HepG2 (cell line): ENCODE measurements around the gene ARFGAP2. TPM values are rescaled to one million over a fixed set of nuclear protein-coding genes. Genes with fewer than 3 reads are reported as not detected.

Source experiments
- ATAC-seq: fragments of 200-7000 bp; cut with Tn5 transposase; 3 replicates; pipeline ENCODE4 v1.9.1; 2020; ENCODE audit warnings: mild to moderate bottlenecking, moderate library complexity
- BruUV-seq: library from RNA; stranded (reverse); fragments of 400-500 nt; replicated peaks from 2 replicates; lab custom pipeline; 2021; lab: Mats Ljungman, UMichigan
- CTCF ChIA-PET: fragments of 300-600 bp; formaldehyde crosslinking; extraction: SDS; loops from one replicate; lab custom pipeline; 2021; ENCODE audit warnings: low total read pairs, inconsistent platforms, low intra/inter-chr PET ratio; lab: Yijun Ruan, JAX
- POLR2A ChIA-PET: fragments of 350-600 bp; sonication (Branson Sonifier 250); formaldehyde crosslinking; loops from one replicate; lab custom pipeline; 2020; ENCODE audit warnings: antibody characterized with exemption, inconsistent platforms; lab: Yijun Ruan, JAX
- DNase-seq: peaks from one replicate; pipeline ENCODE4 v3.0.0-alpha.2; 2015; ENCODE audit warnings: low spot score
- FAIRE-seq: peaks from 3 replicates; lab custom pipeline; 2011; peaks lifted over from hg19 to GRCh38; lab: Jason Lieb, UNC
- H2AFZ ChIP-seq: one replicate; pipeline ENCODE4 v1.6.1; 2011; ENCODE audit warnings: low read length, inconsistent platforms
- H3K27ac ChIP-seq: fragments of 300-600 bp; 3 replicates; pipeline ENCODE4 v1.8.0; 2011; ENCODE audit warnings: mixed run types, mild to moderate bottlenecking, mixed read lengths, low read length, inconsistent platforms; ENCODE audit not compliant: insufficient read depth; ENCODE audit errors: extremely low read length
- H3K27me3 ChIP-seq, 2 experiments: fragments of 200-600 bp in 1 of 2; 2 replicates in 1 of 2; 3 replicates in 1 of 2; pipeline versions ENCODE4 v1.6.0 to v1.8.0; 2011; ENCODE audit warnings: low read length in 2 of 2, mild to moderate bottlenecking in 2 of 2, moderate library complexity in 2 of 2, inconsistent platforms in 1 of 2; ENCODE audit not compliant: insufficient read depth in 2 of 2, control insufficient read depth in 1 of 2
- H3K36me3 ChIP-seq, 2 experiments: fragments of 200-600 bp in 1 of 2; replicated peaks in 1 of 2; 2 replicates in 1 of 2; 3 replicates in 1 of 2; pipeline versions ENCODE4 v1.5.1 to v1.8.0; 2011; ENCODE audit warnings: low read length in 2 of 2, inconsistent platforms in 1 of 2; ENCODE audit not compliant: insufficient read depth in 2 of 2, control insufficient read depth in 1 of 2
- H3K4me1 ChIP-seq: 2 replicates; pipeline ENCODE4 v1.5.1; 2012; ENCODE audit warnings: low read length, inconsistent platforms; ENCODE audit not compliant: insufficient read depth
- H3K4me2 ChIP-seq: 2 replicates; pipeline ENCODE4 v1.6.0; 2011; ENCODE audit warnings: low read depth, low read length, inconsistent platforms
- H3K4me3 ChIP-seq, 3 experiments: fragments of 200-600 bp in 1 of 3; sonication (generic), shearing (Covaris generic) in 1 of 3; replicated peaks in 1 of 3; 2 replicates each; pipeline ENCODE4 v1.5.1; 2011 to 2016; ENCODE audit warnings: low read length in 3 of 3, inconsistent platforms in 2 of 3, low read depth in 2 of 3, mild to moderate bottlenecking in 2 of 3, control low read depth in 1 of 3, mixed read lengths in 1 of 3; ENCODE audit not compliant: insufficient read depth in 1 of 3
- H3K79me2 ChIP-seq: one replicate; pipeline ENCODE4 v1.6.1; 2011; ENCODE audit warnings: low read length, inconsistent platforms; ENCODE audit not compliant: insufficient read depth
- H3K9ac ChIP-seq: 2 replicates; pipeline ENCODE4 v1.6.0; 2011; ENCODE audit warnings: mild to moderate bottlenecking, low read depth, low read length, inconsistent platforms; ENCODE audit not compliant: insufficient read depth
- H3K9me3 ChIP-seq: 2 replicates; pipeline ENCODE4 v1.5.1; 2012; ENCODE audit warnings: mild to moderate bottlenecking, low read length
- H4K20me1 ChIP-seq: 2 replicates; pipeline ENCODE4 v1.6.0; 2011; ENCODE audit warnings: inconsistent platforms, mild to moderate bottlenecking, low read length, moderate library complexity; ENCODE audit not compliant: insufficient read depth
- JUN ChIP-seq: sonication (generic); formaldehyde crosslinking; IDR thresholded peaks from 2 replicates; pipeline ENCODE4 v1.4.0; 2020; ENCODE audit warnings: mild to moderate bottlenecking, missing genetic modification reagents
- RBAK ChIP-seq: sonication (generic); formaldehyde crosslinking; IDR thresholded peaks from 2 replicates; pipeline ENCODE4 v1.5.1; 2020; ENCODE audit warnings: mild to moderate bottlenecking, missing genetic modification reagents
- REXO4 ChIP-seq: sonication (generic); formaldehyde crosslinking; IDR thresholded peaks from 2 replicates; pipeline ENCODE4 v1.8.0; 2022; ENCODE audit warnings: missing genetic modification reagents, mild to moderate bottlenecking, borderline replicate concordance
- SNRNP70 ChIP-seq: fragments of 200-400 bp; formaldehyde crosslinking; IDR thresholded peaks from 2 replicates; pipeline ENCODE4 v1.6.1; 2017; ENCODE audit warnings: mild to moderate bottlenecking, low read depth, low read length, moderate library complexity
- TRIM24 ChIP-seq: sonication (generic); formaldehyde crosslinking; IDR thresholded peaks from 2 replicates; pipeline ENCODE4 v1.8.0; 2022; ENCODE audit warnings: mild to moderate bottlenecking, missing genetic modification reagents
- ZFP36L1 ChIP-seq: sonication (generic); formaldehyde crosslinking; IDR thresholded peaks from 2 replicates; pipeline ENCODE4 v1.8.0; 2022; ENCODE audit warnings: mild to moderate bottlenecking, missing genetic modification reagents, moderate library complexity
- ZMAT3 ChIP-seq: sonication (generic); formaldehyde crosslinking; conservative IDR thresholded peaks from 2 replicates; pipeline ENCODE4 v1.7.0; 2021; ENCODE audit warnings: missing genetic modification reagents
- ZNF749 ChIP-seq: sonication (generic); formaldehyde crosslinking; IDR thresholded peaks from 2 replicates; pipeline ENCODE4 v1.8.0; 2022; ENCODE audit warnings: mild to moderate bottlenecking, missing genetic modification reagents, moderate library complexity, borderline replicate concordance
- ZNF773 ChIP-seq: sonication (generic); formaldehyde crosslinking; IDR thresholded peaks from 2 replicates; pipeline ENCODE4 v1.4.0; 2020; ENCODE audit warnings: missing genetic modification reagents, borderline replicate concordance
- WGBS: methylation state at CpG from one replicate; pipeline ENCODE4 v1.1.6; 2017; ENCODE audit warnings: low lambda C conversion rate; 5-methylcytosine and 5-hydroxymethylcytosine counted together
- in situ Hi-C: cut with HindIII; loops from 2 replicates; pipeline ENCODE4 v1.10.0; 2017; ENCODE audit warnings: low pct_unique_long_range_greater_than_20kb; ENCODE audit not compliant: extremely low pct_ligation_motif_present
- intact Hi-C: fragments of 100-400 bp; cut with micrococcal nuclease; formaldehyde crosslinking; loops from one replicate; pipeline ENCODE4 v1.10.0; 2022; ENCODE audit not compliant: unreplicated experiment
- polyA plus RNA-seq, 8 experiments: library from polyadenylated mRNA; depleted of rRNA in 3 of 8; stranded (reverse) in 7 of 8; unstranded in 1 of 8; fragments of >200 nt; fragmentation: Illumina TruSeq in 4 of 8; extraction: Trizol in 4 of 8; gene quantifications; 2 replicates each; pipeline versions ENCODE4 v1.2.1 to v1.2.3, GENCODE V29; 2011 to 2016; ENCODE audit warnings: low read depth in 4 of 8, missing spikeins in 1 of 8, mixed read lengths in 1 of 8; ENCODE audit not compliant: insufficient read depth in 1 of 8
- total RNA-seq, 5 experiments: library from RNA; depleted of rRNA; stranded (reverse); fragments of >200 nt; fragmentation: Illumina TruSeq; extraction: Trizol; gene quantifications; 2 replicates each; pipeline ENCODE4 v1.2.3, GENCODE V29; 2016; ENCODE audit warnings: low read depth in 1 of 5
- TF ChIP-seq, protein P1 (sequence below): sonication (generic); formaldehyde crosslinking; IDR thresholded peaks from 2 replicates; pipeline ENCODE4 v1.9.0; 2022; ENCODE audit warnings: low read depth, missing genetic modification reagents
- TF ChIP-seq, protein P2 (sequence below): sonication (generic); formaldehyde crosslinking; IDR thresholded peaks from 2 replicates; pipeline ENCODE4 v1.8.0; 2022; ENCODE audit warnings: mild to moderate bottlenecking, missing genetic modification reagents, moderate library complexity
- TF ChIP-seq, protein P3 (sequence below): sonication (generic); formaldehyde crosslinking; IDR thresholded peaks from 2 replicates; pipeline ENCODE4 v1.8.1; 2023; ENCODE audit warnings: mild to moderate bottlenecking, missing genetic modification reagents
- TF ChIP-seq, protein P4 (sequence below): sonication (generic); formaldehyde crosslinking; IDR thresholded peaks from 2 replicates; pipeline ENCODE4 v1.4.0; 2020; ENCODE audit warnings: missing genetic modification reagents, borderline replicate concordance
- TF ChIP-seq, protein P5 (sequence below): IDR thresholded peaks from 2 replicates; pipeline ENCODE4 v1.6.1; 2016; ENCODE audit warnings: mild to moderate bottlenecking

Gene ARFGAP2
- total and polyA plus RNA-seq, 2 of the 13 experiments (the other 11 are each of a cell fraction or from before 2014, with no cell fraction given) = 32.3 to 75.3 TPM

DNA sequence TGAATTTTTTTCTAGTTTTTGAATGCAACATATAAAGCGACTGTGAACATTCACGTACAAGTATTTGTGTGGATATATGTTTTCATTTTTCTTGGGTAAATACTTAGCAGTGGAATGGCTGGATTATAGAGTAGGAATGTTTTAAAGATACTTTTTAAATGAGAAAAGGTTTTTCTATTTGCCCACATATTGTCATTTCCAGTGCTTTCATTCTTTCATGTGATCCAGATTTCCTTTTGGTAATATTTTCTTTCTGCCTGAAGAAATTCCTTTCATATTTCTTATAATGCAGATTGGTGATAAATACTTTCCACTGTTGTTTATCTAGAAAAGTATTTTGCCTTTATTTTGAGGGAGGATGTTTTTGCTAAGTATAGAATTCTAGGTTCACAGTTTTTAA, 46.0 kb upstream of the ARFGAP2 start:
- no peak for DNase-seq
- ChIA-PET POLR2A (no interaction called here), CTCF (no interaction called here)
- peaks cover 13% of the 10 kb centered on the region for H4K20me1 ChIP-seq
- H3K79me2 ChIP-seq = peaks cover 20% of the 10 kb centered on the region
- ATAC-seq = no peak
- no peaks in the 10 kb centered on the region for H3K27me3 ChIP-seq
- WGBS = 100% methylated on average over 2 of the region's 2 CpGs
- no peak overlapping the region for H3K9ac ChIP-seq
- FAIRE-seq = no peak
- intact Hi-C loops = no loop called here
- H3K4me1 ChIP-seq = peaks cover 30% of the 10 kb centered on the region
- H3K27ac ChIP-seq = no peak overlapping the region
- peaks cover 5 to 27% of the 10 kb centered on the region in 2 experiments for H3K36me3 ChIP-seq
- H2AFZ ChIP-seq = no peak overlapping the region
- no TSS peak for BruUV-seq
- H3K9me3 ChIP-seq = no peaks in the 10 kb centered on the region
- H3K4me2 ChIP-seq = no peak overlapping the region
- H3K4me3 ChIP-seq = no peak overlapping the region
- in situ Hi-C loops = no loop called here
- TF ChIP-seq, protein P1, sequence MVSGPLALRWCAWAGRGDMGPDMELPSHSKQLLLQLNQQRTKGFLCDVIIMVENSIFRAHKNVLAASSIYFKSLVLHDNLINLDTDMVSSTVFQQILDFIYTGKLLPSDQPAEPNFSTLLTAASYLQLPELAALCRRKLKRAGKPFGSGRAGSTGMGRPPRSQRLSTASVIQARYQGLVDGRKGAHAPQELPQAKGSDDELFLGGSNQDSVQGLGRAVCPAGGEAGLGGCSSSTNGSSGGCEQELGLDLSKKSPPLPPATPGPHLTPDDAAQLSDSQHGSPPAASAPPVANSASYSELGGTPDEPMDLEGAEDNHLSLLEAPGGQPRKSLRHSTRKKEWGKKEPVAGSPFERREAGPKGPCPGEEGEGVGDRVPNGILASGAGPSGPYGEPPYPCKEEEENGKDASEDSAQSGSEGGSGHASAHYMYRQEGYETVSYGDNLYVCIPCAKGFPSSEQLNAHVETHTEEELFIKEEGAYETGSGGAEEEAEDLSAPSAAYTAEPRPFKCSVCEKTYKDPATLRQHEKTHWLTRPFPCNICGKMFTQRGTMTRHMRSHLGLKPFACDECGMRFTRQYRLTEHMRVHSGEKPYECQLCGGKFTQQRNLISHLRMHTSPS (CRISPR knock-in tag) = no peak
- TF ChIP-seq, protein P2, sequence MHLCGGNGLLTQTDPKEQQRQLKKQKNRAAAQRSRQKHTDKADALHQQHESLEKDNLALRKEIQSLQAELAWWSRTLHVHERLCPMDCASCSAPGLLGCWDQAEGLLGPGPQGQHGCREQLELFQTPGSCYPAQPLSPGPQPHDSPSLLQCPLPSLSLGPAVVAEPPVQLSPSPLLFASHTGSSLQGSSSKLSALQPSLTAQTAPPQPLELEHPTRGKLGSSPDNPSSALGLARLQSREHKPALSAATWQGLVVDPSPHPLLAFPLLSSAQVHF (CRISPR knock-in tag) = no peak
- TF ChIP-seq RBAK (CRISPR knock-in tag) (no peak), ZNF773 (no peak), REXO4 (CRISPR knock-in tag) (no peak), ZNF749 (CRISPR knock-in tag) (no peak), JUN (CRISPR knock-in tag) (no peak), ZMAT3 (no peak), SNRNP70 (no peak), ZFP36L1 (no peak), TRIM24 (CRISPR knock-in tag) (no peak)
- TF ChIP-seq, protein P3, sequence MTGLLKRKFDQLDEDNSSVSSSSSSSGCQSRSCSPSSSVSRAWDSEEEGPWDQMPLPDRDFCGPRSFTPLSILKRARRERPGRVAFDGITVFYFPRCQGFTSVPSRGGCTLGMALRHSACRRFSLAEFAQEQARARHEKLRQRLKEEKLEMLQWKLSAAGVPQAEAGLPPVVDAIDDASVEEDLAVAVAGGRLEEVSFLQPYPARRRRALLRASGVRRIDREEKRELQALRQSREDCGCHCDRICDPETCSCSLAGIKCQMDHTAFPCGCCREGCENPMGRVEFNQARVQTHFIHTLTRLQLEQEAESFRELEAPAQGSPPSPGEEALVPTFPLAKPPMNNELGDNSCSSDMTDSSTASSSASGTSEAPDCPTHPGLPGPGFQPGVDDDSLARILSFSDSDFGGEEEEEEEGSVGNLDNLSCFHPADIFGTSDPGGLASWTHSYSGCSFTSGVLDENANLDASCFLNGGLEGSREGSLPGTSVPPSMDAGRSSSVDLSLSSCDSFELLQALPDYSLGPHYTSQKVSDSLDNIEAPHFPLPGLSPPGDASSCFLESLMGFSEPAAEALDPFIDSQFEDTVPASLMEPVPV = no peak
- TF ChIP-seq, protein P4, sequence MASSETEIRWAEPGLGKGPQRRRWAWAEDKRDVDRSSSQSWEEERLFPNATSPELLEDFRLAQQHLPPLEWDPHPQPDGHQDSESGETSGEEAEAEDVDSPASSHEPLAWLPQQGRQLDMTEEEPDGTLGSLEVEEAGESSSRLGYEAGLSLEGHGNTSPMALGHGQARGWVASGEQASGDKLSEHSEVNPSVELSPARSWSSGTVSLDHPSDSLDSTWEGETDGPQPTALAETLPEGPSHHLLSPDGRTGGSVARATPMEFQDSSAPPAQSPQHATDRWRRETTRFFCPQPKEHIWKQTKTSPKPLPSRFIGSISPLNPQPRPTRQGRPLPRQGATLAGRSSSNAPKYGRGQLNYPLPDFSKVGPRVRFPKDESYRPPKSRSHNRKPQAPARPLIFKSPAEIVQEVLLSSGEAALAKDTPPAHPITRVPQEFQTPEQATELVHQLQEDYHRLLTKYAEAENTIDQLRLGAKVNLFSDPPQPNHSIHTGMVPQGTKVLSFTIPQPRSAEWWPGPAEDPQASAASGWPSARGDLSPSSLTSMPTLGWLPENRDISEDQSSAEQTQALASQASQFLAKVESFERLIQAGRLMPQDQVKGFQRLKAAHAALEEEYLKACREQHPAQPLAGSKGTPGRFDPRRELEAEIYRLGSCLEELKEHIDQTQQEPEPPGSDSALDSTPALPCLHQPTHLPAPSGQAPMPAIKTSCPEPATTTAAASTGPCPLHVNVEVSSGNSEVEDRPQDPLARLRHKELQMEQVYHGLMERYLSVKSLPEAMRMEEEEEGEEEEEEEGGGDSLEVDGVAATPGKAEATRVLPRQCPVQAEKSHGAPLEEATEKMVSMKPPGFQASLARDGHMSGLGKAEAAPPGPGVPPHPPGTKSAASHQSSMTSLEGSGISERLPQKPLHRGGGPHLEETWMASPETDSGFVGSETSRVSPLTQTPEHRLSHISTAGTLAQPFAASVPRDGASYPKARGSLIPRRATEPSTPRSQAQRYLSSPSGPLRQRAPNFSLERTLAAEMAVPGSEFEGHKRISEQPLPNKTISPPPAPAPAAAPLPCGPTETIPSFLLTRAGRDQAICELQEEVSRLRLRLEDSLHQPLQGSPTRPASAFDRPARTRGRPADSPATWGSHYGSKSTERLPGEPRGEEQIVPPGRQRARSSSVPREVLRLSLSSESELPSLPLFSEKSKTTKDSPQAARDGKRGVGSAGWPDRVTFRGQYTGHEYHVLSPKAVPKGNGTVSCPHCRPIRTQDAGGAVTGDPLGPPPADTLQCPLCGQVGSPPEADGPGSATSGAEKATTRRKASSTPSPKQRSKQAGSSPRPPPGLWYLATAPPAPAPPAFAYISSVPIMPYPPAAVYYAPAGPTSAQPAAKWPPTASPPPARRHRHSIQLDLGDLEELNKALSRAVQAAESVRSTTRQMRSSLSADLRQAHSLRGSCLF (CRISPR knock-in tag) = no peak
- TF ChIP-seq, protein P5, sequence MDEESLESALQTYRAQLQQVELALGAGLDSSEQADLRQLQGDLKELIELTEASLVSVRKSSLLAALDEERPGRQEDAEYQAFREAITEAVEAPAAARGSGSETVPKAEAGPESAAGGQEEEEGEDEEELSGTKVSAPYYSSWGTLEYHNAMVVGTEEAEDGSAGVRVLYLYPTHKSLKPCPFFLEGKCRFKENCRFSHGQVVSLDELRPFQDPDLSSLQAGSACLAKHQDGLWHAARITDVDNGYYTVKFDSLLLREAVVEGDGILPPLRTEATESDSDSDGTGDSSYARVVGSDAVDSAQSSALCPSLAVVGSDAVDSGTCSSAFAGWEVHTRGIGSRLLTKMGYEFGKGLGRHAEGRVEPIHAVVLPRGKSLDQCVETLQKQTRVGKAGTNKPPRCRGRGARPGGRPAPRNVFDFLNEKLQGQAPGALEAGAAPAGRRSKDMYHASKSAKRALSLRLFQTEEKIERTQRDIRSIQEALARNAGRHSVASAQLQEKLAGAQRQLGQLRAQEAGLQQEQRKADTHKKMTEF (CRISPR knock-in tag) = no peak
